HG02870 (cell line): Measurements from ENCODE around the gene AMZ2.
"Not testable (repeated sequence)": the region's sequence is repeated elsewhere in the genome, so short reads cannot be mapped to it uniquely, and the experiment has no call there.

Experiments used
- ATAC-seq: cut with Tn5 transposase; IDR thresholded peaks from one replicate; pipeline ENCODE4 v1.9.1; 2021; ENCODE audit warnings: mild to moderate bottlenecking, moderate library complexity; ENCODE audit not compliant: unreplicated experiment

The AMZ2 gene, protein sequence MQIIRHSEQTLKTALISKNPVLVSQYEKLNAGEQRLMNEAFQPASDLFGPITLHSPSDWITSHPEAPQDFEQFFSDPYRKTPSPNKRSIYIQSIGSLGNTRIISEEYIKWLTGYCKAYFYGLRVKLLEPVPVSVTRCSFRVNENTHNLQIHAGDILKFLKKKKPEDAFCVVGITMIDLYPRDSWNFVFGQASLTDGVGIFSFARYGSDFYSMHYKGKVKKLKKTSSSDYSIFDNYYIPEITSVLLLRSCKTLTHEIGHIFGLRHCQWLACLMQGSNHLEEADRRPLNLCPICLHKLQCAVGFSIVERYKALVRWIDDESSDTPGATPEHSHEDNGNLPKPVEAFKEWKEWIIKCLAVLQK

GRCh38 chr17:68247445-68248198 is at the start of gene AMZ2:
Gene AMZ2 (plus strand): TSS chr17:68248043. CDS start chr17:68250188, 2,145 bp downstream.
- ATAC-seq: peak; percentile 78

GRCh38 chr17:68198931-68199836 is 48.7 kb upstream of the AMZ2 start:
- no peak for ATAC-seq

DNA sequence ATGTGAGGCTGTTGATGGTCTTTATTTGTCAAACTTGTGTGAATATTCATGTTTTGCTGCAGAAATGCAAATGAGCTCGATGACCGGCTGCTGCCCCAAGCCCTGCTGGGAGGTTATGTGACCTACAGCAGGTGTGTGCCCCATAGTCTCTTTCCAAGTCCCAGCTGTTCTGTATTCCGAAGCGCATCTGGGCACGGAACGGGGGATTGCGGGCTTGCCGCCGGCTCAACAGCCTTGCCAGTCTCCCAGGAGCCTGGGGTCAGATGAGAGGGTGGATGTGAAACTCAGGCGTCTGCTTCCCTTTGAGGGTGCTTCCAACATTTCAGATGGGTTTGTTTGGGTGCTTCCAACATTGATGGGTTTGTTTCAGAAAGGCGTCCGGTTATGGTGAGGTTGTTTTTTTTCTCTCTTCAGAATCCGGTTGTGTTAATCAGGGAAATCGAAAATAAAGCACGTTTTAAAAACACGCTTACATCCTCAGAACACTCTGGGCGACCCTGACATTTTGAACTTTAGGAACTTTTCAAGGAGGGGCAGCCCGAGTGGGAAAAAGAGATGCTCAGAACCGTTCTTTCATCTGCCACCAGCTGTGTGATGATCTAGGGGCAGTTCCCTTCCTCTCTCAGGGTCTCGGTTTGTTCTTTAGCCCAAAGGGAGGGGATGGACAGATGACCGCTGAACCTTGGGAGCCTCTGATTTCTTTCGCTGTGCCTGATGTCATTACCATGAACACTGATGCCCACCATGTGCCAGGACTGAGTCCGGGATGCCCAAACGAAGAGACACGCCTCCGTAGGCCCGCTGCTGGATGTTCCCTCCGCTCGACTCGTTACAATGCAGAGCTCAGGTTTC is 47.8 kb upstream of the AMZ2 start:
- no peak for ATAC-seq

DNA sequence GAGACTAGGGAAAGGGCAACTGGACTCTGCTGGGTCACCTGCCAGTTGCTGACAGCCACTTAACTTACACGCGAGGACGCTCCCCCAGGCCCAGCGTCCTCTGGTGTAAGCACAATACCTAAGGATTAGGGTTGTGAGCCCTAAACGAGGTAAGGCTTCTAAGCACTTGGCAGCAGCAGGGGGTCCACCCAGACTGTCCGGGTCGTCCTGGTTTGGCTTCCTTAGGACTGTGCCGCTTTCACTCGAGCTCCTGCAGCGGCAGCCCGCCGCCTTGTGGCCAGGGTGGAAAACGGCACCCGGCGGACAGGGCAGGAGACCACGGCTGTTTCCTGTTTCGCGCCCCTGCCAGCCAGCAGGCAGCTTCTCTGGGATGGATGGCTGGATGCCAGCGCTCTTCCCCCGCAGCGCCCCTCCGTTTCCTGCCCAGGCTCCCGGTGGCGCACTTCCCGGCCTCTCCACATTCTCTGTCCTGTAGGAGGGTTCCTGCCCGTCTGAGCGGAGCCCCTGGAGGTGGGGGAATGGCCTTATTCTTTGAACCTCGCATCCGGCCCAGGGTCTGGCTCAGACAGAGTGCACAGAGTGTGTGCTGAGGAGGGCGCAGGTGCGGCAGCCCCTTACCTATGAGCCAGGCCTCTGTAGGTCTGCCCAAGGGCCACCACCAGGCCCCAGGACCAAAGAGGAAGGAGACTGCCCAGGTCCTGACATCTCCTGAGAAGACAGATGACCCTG is 47.0 kb upstream of the AMZ2 start:
- no peak for ATAC-seq

- not testable (repeated sequence) for ATAC-seq
Measured at GRCh38 chr17:68201418-68201771, 46.4 kb upstream of the AMZ2 start.

GRCh38 chr17:68202321-68202720 is 45.5 kb upstream of the AMZ2 start:
- ATAC-seq: not testable (repeated sequence)

DNA sequence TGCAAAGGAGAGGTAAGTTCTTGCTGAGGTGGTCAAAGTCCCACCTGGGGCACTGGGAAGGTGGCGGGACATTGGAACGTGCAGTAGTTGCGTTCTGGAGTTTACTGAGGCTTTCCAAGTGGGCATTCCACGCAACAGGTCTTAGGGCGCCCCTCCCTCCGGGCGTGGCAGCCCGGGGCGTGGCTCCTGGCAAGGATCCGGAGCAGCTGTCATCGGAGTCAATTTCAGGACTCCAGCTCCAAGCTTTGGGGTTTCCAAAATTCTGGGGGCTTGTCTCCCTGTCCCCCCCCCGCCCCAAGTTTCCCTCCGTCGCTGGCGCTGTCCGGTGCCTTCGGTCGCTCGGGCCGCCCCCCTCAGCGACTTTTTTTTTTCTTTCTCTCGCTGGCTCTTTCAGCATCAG is 43.1 kb upstream of the AMZ2 start:
- no peak for ATAC-seq

DNA sequence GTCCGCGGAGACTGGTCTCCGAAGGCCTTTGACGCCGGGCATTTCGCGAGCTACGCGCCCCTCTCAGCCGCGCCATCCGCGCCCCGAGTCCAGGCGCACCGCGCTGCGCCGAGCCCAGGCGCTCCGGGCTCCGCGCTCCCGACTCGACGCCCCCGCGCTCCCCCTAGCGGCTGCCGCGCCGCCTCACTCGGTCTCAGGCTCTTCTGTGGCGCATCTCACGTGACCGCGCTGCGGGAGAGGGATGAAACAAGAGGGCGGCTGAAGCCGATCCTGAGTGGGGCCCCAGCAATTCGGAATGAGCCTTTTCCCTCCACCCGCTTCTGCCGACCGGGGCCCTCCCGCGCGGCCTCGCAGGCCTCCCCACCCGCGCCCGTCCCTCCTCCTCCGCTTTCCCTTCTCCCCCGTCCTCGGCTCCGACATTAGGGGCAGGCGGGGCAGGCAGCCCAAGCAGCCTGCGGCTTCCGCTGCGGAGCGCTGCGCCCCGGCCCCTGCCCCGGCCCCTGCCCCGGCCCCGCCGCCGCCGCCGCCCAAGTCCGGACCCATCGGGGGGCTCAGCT is 42.5 kb upstream of the AMZ2 start:
- ATAC-seq: peak; percentile 86

GRCh38 chr17:68205808-68206720 is 41.8 kb upstream of the AMZ2 start:
- ATAC-seq: peak; percentile 14

DNA sequence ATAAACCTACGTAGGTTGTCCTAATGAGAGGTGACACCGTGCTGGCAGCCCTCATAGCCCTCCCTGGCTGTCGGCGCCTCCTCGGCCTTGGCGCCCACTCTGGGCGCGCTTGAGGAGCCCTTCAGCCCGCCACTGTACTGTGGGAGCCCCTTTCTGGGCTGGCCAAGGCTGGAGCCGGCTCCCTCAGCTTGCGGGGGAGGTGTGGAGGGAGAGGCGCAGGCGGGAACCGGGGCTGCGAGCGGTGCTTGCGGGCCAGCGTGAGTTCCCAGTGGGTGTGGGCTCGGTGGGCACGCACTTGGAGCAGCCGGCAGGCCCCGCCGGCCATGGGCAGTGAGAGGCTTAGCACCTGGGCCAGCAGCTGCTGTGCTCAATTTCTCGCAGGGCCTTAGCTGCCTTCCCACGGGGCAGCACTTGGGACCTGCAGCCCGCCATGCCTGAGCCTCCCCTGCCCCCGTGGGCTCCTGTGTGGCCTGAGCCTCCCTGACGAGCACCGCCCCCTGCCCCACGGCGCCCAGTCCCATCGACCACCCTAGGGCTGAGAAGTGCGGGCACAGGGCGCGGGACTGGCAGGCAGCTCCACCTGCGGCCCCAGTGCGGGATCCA is 40.1 kb upstream of the AMZ2 start:
- no peak for ATAC-seq

- ATAC-seq: not testable (repeated sequence)
Measured at GRCh38 chr17:68208651-68209050, 39.2 kb upstream of the AMZ2 start.

DNA sequence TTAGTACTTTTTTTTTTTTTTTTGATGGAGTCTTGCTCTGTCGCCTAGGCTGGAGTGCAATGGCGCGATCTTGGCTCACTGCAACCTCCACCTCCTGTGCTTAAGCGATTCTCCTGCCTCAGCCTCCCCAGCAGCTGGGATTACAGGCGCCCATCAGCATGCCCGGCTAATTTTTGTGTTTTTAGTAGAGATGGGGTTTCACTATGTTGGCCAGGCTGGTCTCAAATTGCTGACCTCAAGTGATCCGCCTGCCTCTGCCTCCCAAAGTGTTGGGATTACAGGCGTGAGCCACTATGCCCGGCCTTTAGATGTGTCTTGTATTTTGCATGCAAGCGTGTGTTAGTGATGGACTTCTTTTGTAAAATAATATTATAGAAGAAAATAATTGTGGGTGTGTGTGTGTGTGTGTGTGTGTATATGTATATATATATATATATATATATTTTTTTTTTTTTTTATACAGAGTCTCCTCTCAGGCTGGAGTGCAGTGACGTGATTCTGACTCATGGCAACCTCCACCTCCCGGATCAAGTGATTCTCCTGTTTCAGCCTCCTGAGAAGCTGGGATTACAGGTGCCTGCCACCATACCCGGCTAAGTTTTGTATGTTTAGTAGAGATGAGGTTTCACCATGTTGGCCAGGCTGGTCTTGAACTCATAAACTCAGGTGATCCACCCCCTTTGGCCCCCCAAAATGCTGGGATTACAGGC is 38.5 kb upstream of the AMZ2 start:
- ATAC-seq: not testable (repeated sequence)

GRCh38 chr17:68210570-68211315 is 37.1 kb upstream of the AMZ2 start:
- no peak for ATAC-seq

GRCh38 chr17:68213428-68214411 is 34.1 kb upstream of the AMZ2 start:
- ATAC-seq: not testable (repeated sequence)

DNA sequence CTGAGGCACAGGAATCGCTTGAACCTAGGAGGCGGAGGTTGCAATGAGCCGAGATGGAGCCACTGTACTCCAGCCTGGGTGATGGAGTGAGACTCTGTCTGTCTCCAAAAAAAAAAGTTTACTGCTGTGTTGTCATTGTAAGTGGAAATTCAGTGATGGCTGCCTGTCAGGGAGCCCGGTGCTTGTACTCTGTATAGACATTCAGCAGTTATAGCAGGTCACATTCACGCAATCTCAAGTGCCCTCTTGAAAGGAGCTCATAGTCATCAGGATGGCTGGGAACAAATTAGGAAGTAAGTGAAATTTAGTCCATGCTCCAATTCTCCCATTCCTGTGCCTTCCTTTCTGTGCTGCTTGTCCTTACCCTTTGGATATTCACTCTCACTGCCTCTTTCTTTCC is 32.4 kb upstream of the AMZ2 start:
- ATAC-seq: not testable (repeated sequence)
